ENCODE results near the gene SPDYE18.
"Not testable (repeated sequence)": the region's sequence is repeated elsewhere in the genome, so short reads cannot be mapped to it uniquely, and the experiment has no call there.

The SPDYE18 gene

DNA sequence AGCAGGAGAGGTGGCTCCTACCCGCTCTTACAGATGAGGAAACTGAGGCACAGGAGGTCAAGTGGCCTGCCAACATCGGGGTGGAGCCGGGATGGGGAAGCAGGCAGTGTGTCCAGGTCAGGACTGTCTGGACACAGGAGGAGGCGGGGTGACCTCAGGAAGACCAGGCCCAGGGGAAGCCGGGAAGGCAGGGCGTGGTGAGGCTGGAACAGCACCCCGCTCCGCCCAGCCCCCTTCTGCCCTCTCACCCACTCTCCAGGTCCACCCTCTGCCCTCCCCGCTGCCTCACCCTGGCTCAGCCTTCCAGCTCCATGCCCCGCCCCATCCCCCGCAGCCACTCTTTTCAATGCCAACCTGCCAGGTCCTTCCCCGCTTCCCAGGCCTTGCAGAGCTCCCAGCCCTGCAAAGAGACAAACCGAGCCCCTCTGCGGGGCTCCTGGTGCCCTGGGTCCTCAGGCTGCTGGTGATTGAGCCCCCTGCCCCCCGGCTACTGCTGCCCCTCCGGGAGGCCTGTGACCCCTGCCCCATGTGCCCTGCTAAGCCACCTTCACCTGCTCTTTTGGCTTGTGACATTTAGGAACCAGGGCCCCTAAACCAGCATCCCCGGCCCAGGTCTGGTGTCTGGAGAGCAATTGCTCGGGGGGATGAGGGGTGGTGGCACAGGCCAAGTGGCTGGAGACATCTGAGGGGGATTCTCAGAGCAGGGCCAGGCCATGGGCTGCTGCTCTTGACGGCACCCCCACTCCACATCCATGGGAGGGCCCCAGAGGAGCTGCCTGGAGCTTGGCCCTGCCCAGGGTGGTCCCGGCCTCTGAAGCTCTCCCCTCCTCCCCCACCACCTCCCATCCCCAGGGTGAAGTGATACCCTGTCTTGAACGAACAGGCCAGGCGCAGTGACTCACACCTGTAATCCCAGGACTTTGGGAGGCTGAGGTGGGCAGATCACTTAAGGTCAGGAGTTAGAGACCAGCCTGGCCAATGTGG, 55.9 kb downstream of the SPDYE18 start:
- DNase-seq (ENCODE audit: low read depth in 2 of 2, low spot score in 1 of 2): not testable (repeated sequence)

DNA sequence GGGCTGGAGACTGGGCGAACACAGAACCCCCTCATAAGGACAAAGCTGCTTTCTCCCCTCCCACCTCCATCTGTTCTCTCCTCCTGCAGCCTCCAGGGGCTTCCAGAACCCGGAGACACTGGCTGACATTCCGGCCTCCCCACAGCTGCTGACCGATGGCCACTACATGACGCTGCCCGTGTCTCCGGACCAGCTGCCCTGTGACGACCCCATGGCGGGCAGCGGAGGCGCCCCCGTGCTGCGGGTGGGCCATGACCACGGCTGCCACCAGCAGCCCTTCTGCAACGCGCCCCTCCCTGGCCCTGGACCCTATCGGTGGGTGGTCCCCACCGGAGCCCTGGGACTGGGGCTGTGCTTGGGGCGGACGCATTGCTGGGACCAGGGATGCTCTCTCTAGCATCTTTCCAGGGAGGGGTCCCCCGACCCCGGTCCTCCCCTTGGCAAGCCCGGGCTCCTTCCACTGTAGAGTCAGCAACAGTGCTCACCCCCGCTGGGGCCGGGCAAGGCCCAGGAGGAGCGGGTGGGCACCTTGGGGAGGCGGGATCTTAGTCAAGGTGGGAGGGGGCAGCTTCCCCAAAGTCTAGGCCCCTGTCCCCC, 56.8 kb downstream of the SPDYE18 start:
- not testable (repeated sequence) for DNase-seq (ENCODE audit: low read depth in 2 of 2, low spot score in 1 of 2)

DNA sequence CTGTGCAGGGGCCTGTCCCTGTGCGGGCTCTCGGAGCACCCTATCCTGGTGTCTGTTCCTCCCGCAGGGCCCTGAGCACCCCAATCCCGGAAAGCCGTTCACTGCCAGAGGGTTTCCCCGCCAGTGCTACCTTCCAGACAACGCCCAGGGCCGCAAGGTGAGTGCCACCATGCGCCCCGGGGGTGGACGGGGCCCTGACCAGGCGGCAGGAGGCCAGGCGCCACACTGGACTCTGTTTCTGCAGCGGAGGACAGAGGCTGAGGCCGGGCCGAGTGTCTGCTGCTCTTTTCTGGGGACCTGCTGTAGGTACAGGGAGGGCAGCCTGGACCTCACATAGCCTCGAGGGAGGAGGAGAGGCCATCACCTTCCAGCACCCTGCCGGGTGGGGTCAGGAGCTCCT, 58.2 kb downstream of the SPDYE18 start:
- not testable (repeated sequence) for DNase-seq (ENCODE audit: low read depth in 2 of 2, low spot score in 1 of 2)

DNA sequence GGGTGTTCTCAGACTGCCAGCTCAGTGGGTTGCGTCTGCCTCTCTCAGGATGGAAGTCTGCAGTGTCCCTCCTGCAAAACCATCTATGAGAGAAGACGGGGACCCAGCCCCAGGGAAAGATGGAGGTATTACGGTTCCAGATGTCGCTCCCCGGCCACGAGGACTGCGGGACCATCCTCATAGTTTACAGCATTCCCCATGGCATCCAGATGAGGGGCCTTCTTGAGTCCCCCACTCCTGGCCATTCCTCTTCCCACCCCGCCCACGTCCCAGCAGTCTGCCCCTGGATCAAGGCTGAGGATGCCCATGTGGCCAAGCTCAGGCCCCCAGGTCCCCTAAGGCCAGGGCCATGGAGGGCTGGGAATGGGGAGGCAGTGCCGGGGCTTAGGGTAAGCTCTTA, 59.1 kb downstream of the SPDYE18 start:
- DNase-seq (ENCODE audit: low read depth in 2 of 2, low spot score in 1 of 2): not testable (repeated sequence)

DNA sequence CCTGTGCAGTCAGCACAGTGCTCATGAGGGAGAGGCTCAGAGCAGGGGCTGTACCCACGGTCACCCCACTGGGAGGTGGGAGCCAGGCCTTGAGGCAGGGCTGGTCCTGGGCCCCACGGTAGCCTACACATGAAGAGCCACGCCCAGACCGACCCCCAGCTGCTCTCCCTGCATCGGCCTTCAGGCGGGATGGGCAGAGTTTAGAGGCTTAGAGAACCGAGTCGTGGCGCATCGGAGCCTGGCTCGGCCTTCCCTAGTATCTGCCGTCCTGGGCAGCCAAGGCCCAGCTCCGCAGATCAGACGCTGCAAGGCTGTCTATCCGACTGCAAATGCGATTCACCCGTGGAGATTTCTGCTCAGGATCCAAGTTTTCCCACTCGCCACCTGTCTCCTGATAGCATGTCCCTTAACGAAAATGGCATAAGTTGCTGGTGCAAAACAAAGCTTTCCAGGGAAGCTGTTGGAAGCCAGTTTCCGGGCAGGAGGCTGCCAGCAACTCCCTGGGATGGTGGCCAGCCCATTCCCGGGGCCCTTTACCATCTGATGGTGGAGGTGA, 59.6 kb downstream of the SPDYE18 start:
- DNase-seq (ENCODE audit: low read depth in 2 of 2, low spot score in 1 of 2): not testable (repeated sequence)

DNA sequence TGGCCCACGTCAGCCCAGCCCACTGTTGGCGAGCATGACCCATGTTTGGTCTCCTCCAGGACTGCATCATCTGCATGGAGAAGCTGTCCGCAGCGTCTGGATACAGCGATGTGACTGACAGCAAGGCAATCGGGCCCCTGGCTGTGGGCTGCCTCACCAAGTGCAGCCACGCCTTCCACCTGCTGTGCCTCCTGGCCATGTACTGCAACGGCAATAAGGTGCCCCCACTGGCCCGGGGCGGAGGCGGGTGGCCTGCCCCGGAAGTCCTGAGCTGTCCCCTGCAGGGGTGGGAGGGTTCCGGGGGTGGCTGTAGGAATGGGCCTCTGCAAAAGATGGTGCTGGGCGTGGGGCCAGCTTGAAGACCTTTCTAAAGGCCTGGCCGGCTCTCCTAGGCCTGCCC, 60.3 kb downstream of the SPDYE18 start:
- DNase-seq (ENCODE audit: low read depth in 2 of 2, low spot score in 1 of 2): not testable (repeated sequence)
